Calu3 (cell line): Measurements from ENCODE around the gene CPSF2. TPM values are rescaled to one million over a fixed set of nuclear protein-coding genes. Genes with fewer than 3 reads are reported as not detected.

ENCODE experiments used
- BruUV-seq: library from RNA; stranded (reverse); fragments of 400-500 nt; replicated peaks from 2 replicates; lab custom pipeline; 2021; lab: Mats Ljungman, UMichigan
- CTCF ChIA-PET: fragments of 300-600 bp; sonication (Branson Sonifier 250); formaldehyde crosslinking; loops from one replicate; lab custom pipeline; 2022; ENCODE audit warnings: antibody characterized with exemption; lab: Charles Lee
- DNase-seq: peaks from one replicate; pipeline ENCODE4 v3.0.0; 2022
- H3K27ac Mint-ChIP-seq: one replicate; pipeline ENCODE4 v1.8.0; 2022; ENCODE audit warnings: mixed read lengths; ENCODE audit not compliant: unreplicated experiment
- H3K27me3 Mint-ChIP-seq: one replicate; pipeline ENCODE4 v1.8.0; 2022; ENCODE audit warnings: mixed read lengths; ENCODE audit not compliant: unreplicated experiment
- H3K36me3 Mint-ChIP-seq: one replicate; pipeline ENCODE4 v1.8.0; 2022; ENCODE audit warnings: mild to moderate bottlenecking, moderate library complexity, mixed read lengths; ENCODE audit not compliant: insufficient read depth, unreplicated experiment
- H3K4me1 Mint-ChIP-seq: one replicate; pipeline ENCODE4 v1.8.0; 2022; ENCODE audit warnings: mild to moderate bottlenecking, low read depth, mixed read lengths; ENCODE audit not compliant: unreplicated experiment
- H3K4me3 Mint-ChIP-seq: one replicate; pipeline ENCODE4 v1.8.0; 2022; ENCODE audit warnings: mild to moderate bottlenecking, low read depth, moderate library complexity, mixed read lengths; ENCODE audit not compliant: unreplicated experiment
- H3K9me3 Mint-ChIP-seq: one replicate; pipeline ENCODE4 v1.8.0; 2022; ENCODE audit warnings: low read depth, mixed read lengths; ENCODE audit not compliant: unreplicated experiment
- CTCF ChIP-seq: fragments of 200-600 bp; IDR thresholded peaks from one replicate; pipeline ENCODE4 v1.8.0; 2022; ENCODE audit warnings: antibody characterized with exemption; ENCODE audit not compliant: unreplicated experiment
- intact Hi-C: fragments of 100-400 bp; cut with micrococcal nuclease; formaldehyde crosslinking; loops from one replicate; pipeline ENCODE4 v1.10.0; 2022; ENCODE audit not compliant: unreplicated experiment
- total RNA-seq: library from RNA; stranded (reverse); gene quantifications from 2 replicates; pipeline ENCODE4 v1.2.3, GENCODE V29; 2022

CPSF2 gene
- total RNA-seq, 1 experiment from 2014 or later = 76.7 TPM

GRCh38 chr14:92099802-92100201 is 22.0 kb upstream of the CPSF2 start:
- Mint-ChIP-seq H3K27me3 (no peaks in the 10 kb centered on the region), H3K9me3 (no peaks in the 10 kb centered on the region), H3K4me3 (no peak overlapping the region), H3K27ac (no peak overlapping the region), H3K4me1 (peaks cover 9% of the 10 kb centered on the region), H3K36me3 (no peaks in the 10 kb centered on the region)
- no peak for TF ChIP-seq CTCF
- no peak for DNase-seq
- CTCF ChIA-PET = interaction anchor here (0.5 kb wide), 1 partner anchor 21 kb away, joined by 5 read pairs; no protein-coding TSS in a partner anchor
- BruUV-seq = no TSS peak
- intact Hi-C loops = no loop called here

- Mint-ChIP-seq H3K27me3 (no peaks in the 10 kb centered on the region), H3K36me3 (peaks cover 18% of the 10 kb centered on the region), H3K4me3 (no peak overlapping the region), H3K27ac (no peak overlapping the region), H3K4me1 (peaks cover 9% of the 10 kb centered on the region), H3K9me3 (no peaks in the 10 kb centered on the region)
- intact Hi-C loops = no loop called here
- no TSS peak for BruUV-seq
- DNase-seq = no peak
- CTCF ChIA-PET = no interaction called here
- TF ChIP-seq CTCF = no peak
These were observed 18.3 kb upstream of the CPSF2 start for GRCh38 chr14:92103363-92103989.

- H3K27ac Mint-ChIP-seq = peak overlapping the region; percentile 38
- BruUV-seq = TSS peak; percentile 57
- H3K27me3 Mint-ChIP-seq = no peaks in the 10 kb centered on the region
- intact Hi-C loops = no loop called here
- no peaks in the 10 kb centered on the region for H3K4me1 Mint-ChIP-seq
- TF ChIP-seq CTCF = no peak
- peak overlapping the region; percentile 81 for H3K4me3 Mint-ChIP-seq
- no peaks in the 10 kb centered on the region for H3K9me3 Mint-ChIP-seq
- CTCF ChIA-PET = interaction anchor here (0.6 kb wide), 1 partner anchor 603 kb away, joined by 3 read pairs; no protein-coding TSS in a partner anchor
- DNase-seq = no peak
- peaks cover 18% of the 10 kb centered on the region for H3K36me3 Mint-ChIP-seq
These were observed 16.5 kb upstream of the CPSF2 start for GRCh38 chr14:92105073-92105892.

- peak overlapping the region; percentile 81 for H3K4me3 Mint-ChIP-seq
- no peaks in the 10 kb centered on the region for H3K4me1 Mint-ChIP-seq
- CTCF ChIA-PET = interaction anchor here (0.6 to 1.9 kb wide), 6 partner anchors 13 to 1078 kb away, joined by 3 to 28 read pairs (median 4); partner anchors contain the start of genes CPSF2 and NDUFB1
- BruUV-seq = no TSS peak
- H3K27ac Mint-ChIP-seq = peak overlapping the region; percentile 38
- no peaks in the 10 kb centered on the region for H3K9me3 Mint-ChIP-seq
- TF ChIP-seq CTCF = no peak
- no peaks in the 10 kb centered on the region for H3K27me3 Mint-ChIP-seq
- peaks cover 18% of the 10 kb centered on the region for H3K36me3 Mint-ChIP-seq
- DNase-seq = peak; percentile 7
- intact Hi-C loops = no loop called here
These were observed 16.0 kb upstream of the CPSF2 start for GRCh38 chr14:92105893-92106142.
